Hypothalamus (tissue), 51 donors: ENCODE data around the gene NCBP3.

Experiments
- DNase-seq, 51 donors: peaks; one replicate each; lab custom pipeline; 2025; lab: John Stamatoyannopoulos, UW

NCBP3 gene, protein sequence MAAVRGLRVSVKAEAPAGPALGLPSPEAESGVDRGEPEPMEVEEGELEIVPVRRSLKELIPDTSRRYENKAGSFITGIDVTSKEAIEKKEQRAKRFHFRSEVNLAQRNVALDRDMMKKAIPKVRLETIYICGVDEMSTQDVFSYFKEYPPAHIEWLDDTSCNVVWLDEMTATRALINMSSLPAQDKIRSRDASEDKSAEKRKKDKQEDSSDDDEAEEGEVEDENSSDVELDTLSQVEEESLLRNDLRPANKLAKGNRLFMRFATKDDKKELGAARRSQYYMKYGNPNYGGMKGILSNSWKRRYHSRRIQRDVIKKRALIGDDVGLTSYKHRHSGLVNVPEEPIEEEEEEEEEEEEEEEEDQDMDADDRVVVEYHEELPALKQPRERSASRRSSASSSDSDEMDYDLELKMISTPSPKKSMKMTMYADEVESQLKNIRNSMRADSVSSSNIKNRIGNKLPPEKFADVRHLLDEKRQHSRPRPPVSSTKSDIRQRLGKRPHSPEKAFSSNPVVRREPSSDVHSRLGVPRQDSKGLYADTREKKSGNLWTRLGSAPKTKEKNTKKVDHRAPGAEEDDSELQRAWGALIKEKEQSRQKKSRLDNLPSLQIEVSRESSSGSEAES

DNA sequence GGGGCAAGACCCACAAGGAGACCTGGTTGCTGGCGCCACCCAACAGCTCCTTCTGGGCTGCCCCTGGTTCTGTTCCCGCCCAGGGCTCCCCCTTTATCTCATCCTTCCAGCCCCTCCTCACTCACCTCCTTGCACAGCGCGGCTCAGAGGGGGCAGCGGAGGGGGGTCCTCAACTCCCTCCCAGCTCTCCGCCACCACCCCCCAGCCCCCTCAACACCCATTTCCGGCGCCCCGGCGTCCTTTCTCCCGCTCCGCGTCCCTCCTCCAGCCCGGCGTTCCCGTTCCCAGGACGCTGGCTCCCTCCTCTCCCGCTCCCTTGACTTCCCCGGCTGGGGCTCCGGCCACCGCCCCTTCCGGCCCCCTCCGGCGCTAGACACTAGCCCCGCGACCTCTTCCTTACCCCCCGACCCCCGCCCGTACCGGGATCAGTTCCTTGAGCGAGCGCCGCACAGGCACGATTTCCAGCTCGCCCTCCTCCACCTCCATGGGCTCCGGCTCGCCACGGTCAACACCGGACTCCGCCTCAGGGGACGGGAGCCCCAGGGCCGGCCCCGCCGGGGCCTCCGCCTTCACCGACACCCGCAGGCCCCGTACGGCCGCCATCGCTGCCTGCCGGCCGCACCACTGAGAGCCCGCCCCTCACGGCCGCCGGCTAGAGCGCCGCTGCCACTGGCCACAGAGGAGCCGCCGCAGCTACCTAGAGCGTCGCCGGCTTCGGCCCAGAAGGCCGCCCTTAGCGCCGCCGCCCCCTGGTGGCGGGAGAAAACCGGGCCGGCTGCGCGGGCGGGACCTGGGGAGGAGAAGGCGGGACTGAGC, at the start of gene NCBP3:
NCBP3 (minus strand) TSS at position 626 of the 816 bp plus-strand sequence; CDS start at position 603, 23 bp downstream.
- peak in 50 of 51 donors; percentile 40 to 93 (median 80) for DNase-seq

DNA sequence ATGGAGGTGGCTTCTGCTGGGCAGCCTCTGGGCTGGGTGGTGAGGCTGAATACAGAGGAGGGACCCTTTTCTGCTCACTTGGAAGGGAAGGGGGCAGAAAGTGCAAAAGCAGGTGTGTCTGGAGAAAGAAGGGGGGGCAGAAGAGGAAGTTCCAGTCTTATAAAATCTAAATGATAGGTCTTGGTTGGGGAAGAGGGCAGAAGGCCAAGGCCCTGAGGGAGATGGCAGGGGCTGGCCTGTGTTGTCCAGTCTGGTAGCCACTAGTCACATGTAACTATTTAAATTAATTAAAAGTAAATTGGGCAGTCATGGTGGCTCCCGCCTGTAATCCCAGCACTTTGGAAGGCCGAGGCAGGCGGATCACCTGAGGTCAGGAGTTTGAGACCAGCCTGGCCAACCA, 49.3 kb upstream of the NCBP3 start:
- no peak for DNase-seq

GRCh38 chr17:3894911-3895343, 48.9 kb upstream of the NCBP3 start:
- DNase-seq = peak in 6 of 51 donors; percentile 7 to 40 (median 18)

- DNase-seq = no peak
Observed at GRCh38 chr17:3894188-3894587, 48.1 kb upstream of the NCBP3 start.

GRCh38 chr17:3893720-3894116, 47.7 kb upstream of the NCBP3 start:
- peak in 1 of 51 donors; percentile 45 for DNase-seq

DNA sequence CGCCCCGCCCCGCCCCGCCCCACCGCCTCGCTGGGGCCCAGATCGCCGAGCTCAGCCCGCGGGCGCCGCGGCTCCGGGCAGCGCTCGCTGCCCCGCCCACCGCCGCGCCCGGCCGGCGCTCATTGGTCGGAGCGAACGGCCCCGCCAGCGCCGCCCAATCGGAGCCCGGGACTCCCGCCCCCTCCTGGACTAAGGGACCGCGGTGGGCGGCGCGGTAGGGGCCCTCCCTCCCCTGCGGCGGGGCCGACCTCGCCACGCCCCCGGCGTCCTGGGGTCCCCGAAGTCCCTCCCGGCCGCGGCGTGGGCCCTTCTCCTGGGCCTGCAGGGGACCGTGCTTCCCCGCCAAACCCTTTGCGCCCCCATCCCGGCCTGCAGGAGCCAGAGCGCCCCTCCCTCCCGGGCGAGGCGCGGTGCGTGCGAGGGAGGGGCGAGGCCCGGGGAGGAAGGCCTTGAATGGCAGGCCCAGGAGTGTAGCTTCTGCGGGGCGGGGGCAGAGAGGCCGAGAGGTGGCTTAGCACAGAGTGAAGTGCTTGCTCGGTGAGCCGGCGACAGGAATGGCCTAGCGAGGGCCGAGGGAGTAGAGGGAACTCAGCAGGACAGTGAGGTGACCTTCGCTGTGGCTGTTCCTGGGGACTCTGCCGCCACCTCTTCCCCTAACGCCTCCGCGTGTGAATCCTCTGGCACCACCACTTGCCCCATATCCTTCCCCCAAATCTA, 47.1 kb upstream of the NCBP3 start, which contains the start of gene CAMKK1:
CAMKK1 (minus strand) TSS at position 51 of the 717 bp plus-strand sequence. CDS start 7,366 bp downstream, outside the sequence.
- peak in 50 of 51 donors; percentile 28 to 89 (median 68) for DNase-seq

- peak in 37 of 51 donors; percentile 12 to 79 (median 49) for DNase-seq
Observed at GRCh38 chr17:3892095-3892998, 46.3 kb upstream of the NCBP3 start.

- no peak for DNase-seq
Observed at GRCh38 chr17:3891626-3892094, 45.6 kb upstream of the NCBP3 start.

DNA sequence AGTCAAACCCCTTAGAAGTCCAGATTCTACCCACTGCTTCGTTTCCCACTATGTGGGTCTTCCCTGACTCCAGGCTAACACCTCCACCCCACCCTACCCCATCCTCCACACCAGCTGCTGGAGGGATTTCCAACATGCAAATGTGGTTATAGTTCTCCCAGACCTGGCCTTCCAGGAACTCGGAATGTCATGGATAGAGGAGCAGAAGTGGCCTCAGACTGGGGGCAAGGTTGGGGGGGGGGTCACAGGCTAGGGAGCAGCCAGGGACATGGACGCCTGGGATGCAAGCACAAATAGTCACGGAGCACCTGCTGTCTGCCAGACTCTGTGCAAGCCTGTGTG, 44.8 kb upstream of the NCBP3 start:
- DNase-seq = no peak

DNA sequence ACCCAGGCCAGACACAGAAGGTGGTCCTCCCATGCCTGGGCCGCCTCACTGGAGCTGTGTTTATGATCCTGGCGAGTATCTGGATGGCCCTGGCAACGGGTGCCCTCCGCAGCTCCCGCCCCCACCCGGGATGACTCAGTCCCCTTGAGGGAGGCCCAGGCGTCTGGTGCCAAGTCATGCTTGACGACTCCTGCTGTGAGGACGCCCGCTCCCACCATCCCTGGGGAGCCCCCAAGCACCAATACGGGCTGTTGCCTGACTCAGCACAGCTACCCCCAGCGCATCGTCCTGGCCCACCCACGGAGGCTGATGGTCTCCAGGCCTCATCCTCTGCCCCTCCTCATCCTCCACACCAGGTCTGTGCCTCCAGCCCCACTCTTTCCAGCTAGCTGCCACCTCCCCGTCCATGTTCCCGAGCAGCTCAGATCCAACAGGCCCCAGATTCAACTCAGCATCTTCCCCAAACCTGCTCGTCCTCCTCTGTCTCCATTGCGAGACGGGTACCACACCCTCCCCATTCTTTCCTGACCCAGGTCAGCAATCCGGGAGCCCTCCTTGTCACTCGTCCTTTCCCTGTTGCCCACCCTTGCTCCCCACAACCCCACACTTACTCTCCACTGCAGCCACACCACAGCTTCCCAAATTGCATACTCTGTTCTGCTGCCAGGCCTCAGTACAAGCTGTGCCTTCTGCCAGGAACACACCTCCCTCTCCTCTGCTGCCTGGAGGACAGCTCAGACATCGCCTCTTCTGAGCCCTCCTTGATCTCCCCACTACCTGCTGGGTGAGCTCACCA, 44.2 kb upstream of the NCBP3 start:
- DNase-seq = peak in 17 of 51 donors; percentile 10 to 83 (median 30)

DNA sequence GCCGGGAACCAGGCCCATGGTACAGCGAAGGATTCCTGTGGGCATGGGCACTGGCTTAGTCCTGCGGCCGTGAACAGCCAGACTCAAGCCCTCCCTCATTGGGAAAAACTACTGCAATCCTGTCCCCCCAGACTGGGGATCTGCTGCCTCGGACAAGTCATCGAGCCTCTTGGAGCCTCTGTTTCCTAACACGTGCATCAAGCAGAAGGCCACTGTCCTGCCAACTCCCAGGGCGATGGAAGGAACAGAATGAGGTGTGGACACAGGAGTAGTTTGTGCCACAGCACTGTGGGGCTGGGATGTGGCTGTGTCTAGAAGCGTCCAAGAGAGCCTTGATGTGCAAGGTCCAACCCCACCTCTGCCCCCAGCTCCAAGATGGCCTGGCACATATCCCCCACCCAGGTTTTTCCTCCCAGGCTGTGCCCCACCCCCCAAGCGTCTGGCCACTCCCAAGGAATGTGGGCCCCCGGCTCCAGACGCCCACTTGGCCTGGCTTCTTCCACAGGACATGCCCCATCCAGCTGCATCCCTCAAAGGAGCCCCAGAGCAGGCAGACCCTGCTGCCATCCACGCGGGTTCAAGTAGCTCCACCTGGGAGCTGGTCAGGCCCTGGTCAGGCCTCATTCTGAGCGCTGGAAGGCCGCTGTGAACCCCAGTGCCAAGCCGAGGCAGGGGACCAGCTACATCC, 43.4 kb upstream of the NCBP3 start:
- no peak for DNase-seq

- peak in 9 of 51 donors; percentile 14 to 76 (median 26) for DNase-seq
Observed at GRCh38 chr17:3888343-3889171, 42.5 kb upstream of the NCBP3 start.

DNA sequence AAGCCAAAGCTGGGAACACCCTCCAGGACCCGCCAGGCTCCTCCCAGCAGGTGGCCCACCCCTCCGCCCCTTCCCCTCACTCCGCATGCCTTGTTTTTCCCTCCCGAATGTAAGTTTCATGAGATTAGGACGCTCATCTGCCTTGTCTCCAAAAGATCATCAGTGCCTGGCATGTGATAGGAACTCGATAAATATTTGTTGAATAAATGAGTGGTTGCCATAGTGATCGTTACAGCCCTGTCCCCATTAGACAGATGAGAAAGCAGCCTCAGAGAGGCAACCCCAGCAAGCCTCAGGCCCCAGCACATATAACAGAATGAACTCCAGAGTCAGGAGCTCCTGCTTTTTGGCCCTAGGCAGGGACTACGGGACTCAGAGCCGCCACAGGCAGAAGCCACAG, 41.8 kb upstream of the NCBP3 start:
- DNase-seq = no peak

- DNase-seq = no peak
Observed at GRCh38 chr17:3887394-3887793, 41.3 kb upstream of the NCBP3 start.

DNA sequence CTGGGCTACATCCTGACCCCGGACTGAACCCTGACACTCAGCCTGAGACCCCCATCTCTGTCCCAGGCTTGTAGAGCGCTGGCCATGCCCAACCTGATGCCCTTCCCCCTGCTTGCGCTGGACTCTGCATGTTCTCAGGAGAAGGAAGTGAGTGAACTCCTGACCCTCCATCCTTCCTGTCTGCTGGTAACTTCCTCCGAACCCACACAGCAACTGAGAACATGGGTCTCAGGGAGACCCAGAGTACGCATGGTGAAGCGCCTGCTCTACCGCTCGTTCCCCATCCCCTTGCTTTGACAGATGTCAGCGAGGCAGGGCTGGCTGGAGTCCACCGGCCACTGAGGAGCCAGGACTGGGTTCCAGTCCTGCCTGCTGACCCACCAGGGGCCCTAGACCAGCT, 40.7 kb upstream of the NCBP3 start:
- peak in 11 of 51 donors; percentile 9 to 39 (median 19) for DNase-seq

DNA sequence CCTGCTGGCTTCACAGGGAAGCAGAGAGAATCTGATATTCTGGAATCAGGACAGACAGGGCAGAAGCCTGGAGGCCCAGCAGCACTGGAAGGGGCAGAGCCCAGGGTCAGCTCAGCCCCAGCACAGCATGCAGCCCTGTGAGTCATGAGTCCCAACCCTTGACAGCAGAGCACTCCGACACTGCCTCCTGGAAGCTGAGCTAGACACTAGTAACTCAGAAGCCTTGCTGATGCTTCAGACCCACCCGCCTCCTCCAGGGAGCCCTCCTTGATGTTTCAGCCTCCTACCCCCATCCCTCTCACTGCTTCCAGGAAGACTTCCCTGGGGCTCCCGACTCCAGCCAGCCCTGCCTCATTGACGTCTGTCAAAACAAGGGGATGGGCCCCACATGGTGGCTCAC, 39.9 kb upstream of the NCBP3 start:
- DNase-seq = no peak

GRCh38 chr17:3885271-3885670, 39.2 kb upstream of the NCBP3 start:
- DNase-seq = peak in 1 of 51 donors; percentile 19
